Activated T-cell treated with anti-CD3 and anti-CD28 coated beads for 1 hour (primary cell): ENCODE data around the gene KCNJ15.

Source experiments
- DNase-seq: peaks from one replicate; pipeline ENCODE4 v3.0.0-alpha.2; 2020; ENCODE audit warnings: low read depth

The KCNJ15 gene

GRCh38 chr21:38327984-38328383, 71.2 kb downstream of the KCNJ15 start:
- no peak for DNase-seq

- DNase-seq, result no peak
Observed at GRCh38 chr21:38329162-38329561, 72.4 kb downstream of the KCNJ15 start.

- DNase-seq, result no peak
Observed at GRCh38 chr21:38330666-38331065, 73.9 kb downstream of the KCNJ15 start.

GRCh38 chr21:38333301-38334272, 76.8 kb downstream of the KCNJ15 start:
- no peak for DNase-seq

- DNase-seq, result no peak
Observed at GRCh38 chr21:38334866-38335265, 78.1 kb downstream of the KCNJ15 start.

- DNase-seq, result no peak
Observed at GRCh38 chr21:38337793-38338192, 81.0 kb downstream of the KCNJ15 start.

GRCh38 chr21:38340131-38340530, 83.3 kb downstream of the KCNJ15 start:
- no peak for DNase-seq

GRCh38 chr21:38341546-38342012, 84.8 kb downstream of the KCNJ15 start:
- DNase-seq, result no peak

- no peak for DNase-seq
Observed at GRCh38 chr21:38342739-38343138, 85.9 kb downstream of the KCNJ15 start.

- no peak for DNase-seq
Observed at GRCh38 chr21:38343691-38344090, 86.9 kb downstream of the KCNJ15 start.

- no peak for DNase-seq
Observed at GRCh38 chr21:38346286-38346685, 89.5 kb downstream of the KCNJ15 start.

- no peak for DNase-seq
Observed at GRCh38 chr21:38349111-38349746, 92.4 kb downstream of the KCNJ15 start.

GRCh38 chr21:38349977-38350376, 93.2 kb downstream of the KCNJ15 start:
- no peak for DNase-seq

- DNase-seq, result no peak
Observed at GRCh38 chr21:38350684-38351083, 93.9 kb downstream of the KCNJ15 start.

- no peak for DNase-seq
Observed at GRCh38 chr21:38351176-38351959, 94.6 kb downstream of the KCNJ15 start.

GRCh38 chr21:38351961-38352521, 95.2 kb downstream of the KCNJ15 start:
- no peak for DNase-seq

GRCh38 chr21:38352536-38353219, 95.9 kb downstream of the KCNJ15 start:
- peak; percentile 19 for DNase-seq

- no peak for DNase-seq
Observed at GRCh38 chr21:38354231-38354630, 97.4 kb downstream of the KCNJ15 start.

GRCh38 chr21:38354746-38355145, 98.0 kb downstream of the KCNJ15 start:
- DNase-seq, result no peak

- no peak for DNase-seq
Observed at GRCh38 chr21:38355353-38355752, 98.6 kb downstream of the KCNJ15 start.

- peak; percentile 63 for DNase-seq
Observed at GRCh38 chr21:38355992-38356781, 99.4 kb downstream of the KCNJ15 start.
